SK-N-SH (cell line): ENCODE measurements around the gene DTNBP1. TPM values are rescaled to one million over a fixed set of nuclear protein-coding genes. Genes with fewer than 3 reads are reported as not detected.

Experiments used
- CTCF ChIA-PET: fragments of 300-600, 350-600 bp; formaldehyde crosslinking; extraction: SDS; loops from one replicate; lab custom pipeline; 2021; lab: Yijun Ruan, JAX
- POLR2A ChIA-PET: fragments of 350-600 bp; sonication (Branson Sonifier 250); formaldehyde crosslinking; extraction: SDS; loops from one replicate; lab custom pipeline; 2020; ENCODE audit warnings: antibody characterized with exemption, inconsistent platforms; lab: Yijun Ruan, JAX
- DNase-seq: peaks from one replicate; pipeline ENCODE4 v3.0.0; 2012
- H2AFZ ChIP-seq: fragments of 200-600 bp; sonication (generic); 2 replicates; pipeline ENCODE4 v1.8.1; 2016; ENCODE audit warnings: antibody characterized with exemption, mild to moderate bottlenecking, low read depth
- H3F3A ChIP-seq: fragments of 200-600 bp; sonication (generic); replicated peaks from 2 replicates; pipeline ENCODE3; 2016; ENCODE audit warnings: antibody characterized with exemption, mild to moderate bottlenecking; ENCODE audit not compliant: insufficient read depth
- H3K27ac ChIP-seq, 2 experiments: fragments of 200-500 bp in 1 of 2; fragments of 200-600 bp in 1 of 2; sonication (Bioruptor generic) in 1 of 2; sonication (generic), shearing (Covaris generic) in 1 of 2; 2 replicates each; pipeline versions ENCODE4 v1.5.1 to v1.6.1; 2014 to 2016; ENCODE audit warnings: low read depth in 2 of 2, inconsistent platforms in 1 of 2, low read length in 1 of 2, mild to moderate bottlenecking in 1 of 2, mixed read lengths in 1 of 2
- H3K27me3 ChIP-seq: fragments of 200-600 bp; sonication (generic), shearing (Covaris generic); 2 replicates; pipeline ENCODE4 v1.6.1; 2016; ENCODE audit warnings: mixed run types; ENCODE audit not compliant: insufficient read depth
- H3K36me3 ChIP-seq, 2 experiments: fragments of 200-500 bp in 1 of 2; fragments of 200-600 bp in 1 of 2; sonication (Bioruptor generic) in 1 of 2; sonication (generic) in 1 of 2; replicated peaks in 1 of 2; 2 replicates each; pipeline versions ENCODE3 to v1.5.1; 2014 to 2016; ENCODE audit warnings: low read length in 1 of 2, mild to moderate bottlenecking in 1 of 2; ENCODE audit not compliant: insufficient read depth in 2 of 2, control insufficient read depth in 1 of 2
- H3K4me1 ChIP-seq, 2 experiments: fragments of 200-500 bp in 1 of 2; fragments of 200-600 bp in 1 of 2; sonication (Bioruptor generic) in 1 of 2; sonication (generic), shearing (Covaris generic) in 1 of 2; 2 replicates each; pipeline versions ENCODE4 v1.5.1 to v1.6.1; 2014 to 2016; ENCODE audit warnings: low read depth in 1 of 2, low read length in 1 of 2, mixed run types in 1 of 2; ENCODE audit not compliant: insufficient read depth in 2 of 2, control insufficient read depth in 1 of 2
- H3K4me2 ChIP-seq: fragments of 200-600 bp; sonication (generic), shearing (Covaris generic); 2 replicates; pipeline ENCODE4 v1.6.1; 2017; ENCODE audit warnings: mixed run types
- H3K4me3 ChIP-seq, 2 experiments: fragments of 200-500 bp in 1 of 2; fragments of 200-600 bp in 1 of 2; sonication (Bioruptor generic) in 1 of 2; sonication (generic), shearing (Covaris generic) in 1 of 2; 2 replicates each; pipeline versions ENCODE4 v1.5.1 to v1.8.1; 2014 to 2016; ENCODE audit warnings: low read depth in 2 of 2, inconsistent platforms in 1 of 2, low read length in 1 of 2, mild to moderate bottlenecking in 1 of 2, mixed read lengths in 1 of 2, moderate library complexity in 1 of 2
- H3K79me2 ChIP-seq: fragments of 200-600 bp; sonication (generic); 2 replicates; pipeline ENCODE4 v1.8.1; 2017; ENCODE audit warnings: mild to moderate bottlenecking; ENCODE audit not compliant: insufficient read depth
- H3K9ac ChIP-seq: fragments of 200-600 bp; sonication (generic); 2 replicates; pipeline ENCODE4 v1.6.1; 2017; ENCODE audit warnings: mixed run types
- H3K9me2 ChIP-seq: fragments of 200-600 bp; sonication (generic); 2 replicates; pipeline ENCODE4 v1.6.1; 2017; ENCODE audit warnings: mixed run types
- H3K9me3 ChIP-seq: fragments of 200-600 bp; sonication (generic); 2 replicates; pipeline ENCODE4 v1.6.1; 2017; ENCODE audit warnings: mixed run types, mild to moderate bottlenecking, moderate library complexity
- H4K20me1 ChIP-seq: fragments of 200-600 bp; sonication (generic); 2 replicates; pipeline ENCODE4 v1.6.1; 2017; ENCODE audit warnings: mild to moderate bottlenecking, mixed run types; ENCODE audit not compliant: insufficient read depth
- ELF1 ChIP-seq: IDR thresholded peaks from 2 replicates; pipeline ENCODE4 v1.4.0; 2012
- EP300 ChIP-seq, 2 experiments: IDR thresholded peaks; 2 replicates each; pipeline versions ENCODE4 v1.4.0 to v1.6.1; 2012; ENCODE audit warnings: borderline replicate concordance in 1 of 2, low read depth in 1 of 2, low read length in 1 of 2
- EZH2phosphoT487 ChIP-seq: fragments of 200-600 bp; sonication (generic); IDR thresholded peaks from 2 replicates; pipeline ENCODE4 v1.6.1; 2017; ENCODE audit warnings: low read depth, mixed run types, mild to moderate bottlenecking, antibody characterized with exemption, moderate library complexity, borderline replicate concordance
- FOSL2 ChIP-seq: IDR thresholded peaks from 2 replicates; pipeline ENCODE4 v1.4.0; 2012; ENCODE audit warnings: low read depth, mild to moderate bottlenecking, moderate library complexity, borderline replicate concordance
- FOXJ3 ChIP-seq: sonication (generic); formaldehyde crosslinking; IDR thresholded peaks from 2 replicates; pipeline ENCODE4 v1.5.1; 2020; ENCODE audit warnings: mild to moderate bottlenecking, missing genetic modification reagents
- FOXM1 ChIP-seq: IDR thresholded peaks from 2 replicates; pipeline ENCODE4 v1.4.0; 2012; ENCODE audit warnings: low read depth, mild to moderate bottlenecking
- GATA2 ChIP-seq: sonication (generic); formaldehyde crosslinking; IDR thresholded peaks from 2 replicates; pipeline ENCODE4 v1.5.0; 2020; ENCODE audit warnings: mild to moderate bottlenecking, missing genetic modification reagents
- JUND ChIP-seq: IDR thresholded peaks from 2 replicates; pipeline ENCODE4 v1.4.0; 2012
- NFIC ChIP-seq: IDR thresholded peaks from 2 replicates; pipeline ENCODE4 v1.4.0; 2012; ENCODE audit warnings: borderline replicate concordance
- NRF1 ChIP-seq: IDR thresholded peaks from 2 replicates; pipeline ENCODE4 v1.6.1; 2012; ENCODE audit warnings: low read depth, mild to moderate bottlenecking, low read length
- POLR2AphosphoS5 ChIP-seq: IDR thresholded peaks from 2 replicates; pipeline ENCODE4 v1.6.1; 2012; ENCODE audit warnings: low read depth, low read length
- RAD21 ChIP-seq: IDR thresholded peaks from 2 replicates; pipeline ENCODE4 v1.6.1; 2012; ENCODE audit warnings: mild to moderate bottlenecking, low read length
- RCOR1 ChIP-seq: fragments of 150-350 bp; IDR thresholded peaks from 2 replicates; pipeline ENCODE4 v1.6.1; 2017; ENCODE audit warnings: antibody characterized with exemption, low read length
- RFX5 ChIP-seq: IDR thresholded peaks from 2 replicates; pipeline ENCODE4 v1.6.1; 2012; ENCODE audit warnings: mild to moderate bottlenecking, improper control_type of control experiment, low read length
- RXRA ChIP-seq: IDR thresholded peaks from 2 replicates; pipeline ENCODE4 v1.4.0; 2012; ENCODE audit warnings: low read depth, mild to moderate bottlenecking, borderline replicate concordance
- SIN3A ChIP-seq: IDR thresholded peaks from 2 replicates; pipeline ENCODE4 v1.6.1; 2012; ENCODE audit warnings: low read depth, mild to moderate bottlenecking, low read length, moderate library complexity, borderline replicate concordance
- SMC3 ChIP-seq: IDR thresholded peaks from 2 replicates; pipeline ENCODE4 v1.6.1; 2012; ENCODE audit warnings: low read depth, low read length, improper control_type of control experiment
- WGBS: methylation state at CpG from one replicate; pipeline ENCODE4 v1.1.6; 2017; ENCODE audit warnings: low lambda C conversion rate; 5-methylcytosine and 5-hydroxymethylcytosine counted together
- polyA plus RNA-seq, 3 experiments: library from polyadenylated mRNA; depleted of rRNA; stranded (reverse); fragments of >200 nt; gene quantifications; 2 replicates each; pipeline ENCODE4 v1.2.3, GENCODE V29; 2012
- TF ChIP-seq, protein P1 (sequence below): IDR thresholded peaks from 2 replicates; pipeline ENCODE4 v1.4.0; 2012; ENCODE audit warnings: low read depth

Gene DTNBP1
- polyA plus RNA-seq, 1 of the 3 experiments (the other 2 are of a cell fraction) = 19.7 TPM

- H3F3A ChIP-seq = no peaks in the 10 kb centered on the region
- no peak overlapping the region for H3K4me2 ChIP-seq
- H3K27ac ChIP-seq = no peak overlapping the region
- no peak for TF ChIP-seq RXRA
- TF ChIP-seq FOXM1 = no peak
- no peak for TF ChIP-seq RAD21
- no peak for TF ChIP-seq FOXJ3 (CRISPR knock-in tag)
- TF ChIP-seq NRF1 = no peak
- no peak for TF ChIP-seq JUND
- no peak for TF ChIP-seq GATA2 (CRISPR knock-in tag)
- no peak for TF ChIP-seq NFIC
- no peaks in the 10 kb centered on the region; the same call in 1 of the 2 replicates for H3K27me3 ChIP-seq
- H3K4me1 ChIP-seq = no peaks in the 10 kb centered on the region
- POLR2A ChIA-PET = no interaction called here
- no peaks in the 10 kb centered on the region for H3K9me2 ChIP-seq
- no peaks in the 10 kb centered on the region for H4K20me1 ChIP-seq
- no peak overlapping the region for H2AFZ ChIP-seq
- CTCF ChIA-PET = interaction anchor here (0.5 to 1.3 kb wide), 3 partner anchors 8 to 500 kb away, joined by 3 to 4 read pairs (median 3); no protein-coding TSS in a partner anchor
- no peak overlapping the region for H3K4me3 ChIP-seq
- H3K79me2 ChIP-seq = no peaks in the 10 kb centered on the region
- no peak for DNase-seq
- no peaks in the 10 kb centered on the region for H3K9me3 ChIP-seq
- H3K9ac ChIP-seq = no peak overlapping the region
- 24% methylated on average over 1 of the region's 1 CpG for WGBS
- no peaks in the 10 kb centered on the region for H3K36me3 ChIP-seq
These were observed 19.1 kb upstream of the DTNBP1 start for GRCh38 chr6:15681946-15682345.

DNA sequence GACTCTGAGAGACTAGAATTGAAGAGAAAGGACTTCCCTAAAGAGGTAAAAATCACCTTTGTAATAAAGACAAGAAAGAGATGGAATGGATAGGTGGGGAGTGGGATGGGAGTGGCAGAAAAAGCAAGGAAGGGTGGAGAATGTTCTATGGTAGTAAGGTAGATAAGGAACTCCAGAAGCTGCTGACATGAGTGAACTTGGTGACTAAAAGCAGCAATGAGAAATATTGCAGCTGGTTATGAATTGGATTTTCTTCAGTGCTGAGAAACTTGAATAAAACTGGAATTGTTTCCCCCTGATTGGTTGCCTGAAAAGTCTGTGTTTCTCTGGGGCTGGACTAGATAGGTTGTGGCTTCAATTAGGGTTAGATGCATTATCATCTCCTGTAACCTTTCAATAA lies 15.7 kb upstream of the DTNBP1 start:
- Histone ChIP-seq H3K79me2 (no peaks in the 10 kb centered on the region), H3K4me3 (no peak overlapping the region), H3K27ac (no peak overlapping the region), H3K27me3 (no peaks in the 10 kb centered on the region), H4K20me1 (no peaks in the 10 kb centered on the region), H3K4me2 (no peak overlapping the region), H3K9me3 (no peaks in the 10 kb centered on the region), H2AFZ (no peak overlapping the region), H3K9me2 (no peaks in the 10 kb centered on the region), H3F3A (no peaks in the 10 kb centered on the region), H3K4me1 (peaks cover 0 to 11% of the 10 kb centered on the region in 2 experiments; a peak in 2 of 4 replicates), H3K36me3 (no peaks in the 10 kb centered on the region), H3K9ac (no peak overlapping the region)
- no peak for DNase-seq
- ChIA-PET POLR2A (no interaction called here), CTCF (interaction anchor here (0.9 kb wide), 1 partner anchor 8 kb away, joined by 3 read pairs; no protein-coding TSS in a partner anchor)
- TF ChIP-seq EP300 (IDR thresholded peaks at IDR 0.05; ENCODE audit: borderline replicate concordance in 1 of 2, low read depth in 1 of 2, low read length in 1 of 2) (no peak), RCOR1 (no peak), NFIC (no peak), FOXJ3 (CRISPR knock-in tag) (no peak)

- ChIA-PET POLR2A (no interaction called here), CTCF (interaction anchor here (0.5 to 1.1 kb wide), 3 partner anchors 8 to 451 kb away, joined by 3 read pairs; partner anchors contain the start of genes DTNBP1 and MYLIP)
- TF ChIP-seq SIN3A (no peak), ELF1 (no peak), RFX5 (no peak), SMC3 (no peak), FOSL2 (no peak), POLR2AphosphoS5 (no peak), FOXJ3 (CRISPR knock-in tag) (no peak), EZH2phosphoT487 (no peak), NRF1 (no peak), RAD21 (no peak)
- TF ChIP-seq, protein P1, sequence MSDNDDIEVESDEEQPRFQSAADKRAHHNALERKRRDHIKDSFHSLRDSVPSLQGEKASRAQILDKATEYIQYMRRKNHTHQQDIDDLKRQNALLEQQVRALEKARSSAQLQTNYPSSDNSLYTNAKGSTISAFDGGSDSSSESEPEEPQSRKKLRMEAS = no peak
- no peak overlapping the region for H3K4me3 ChIP-seq
- no peaks in the 10 kb centered on the region for H3K9me2 ChIP-seq
- H4K20me1 ChIP-seq = no peaks in the 10 kb centered on the region
- no peak overlapping the region for H3K9ac ChIP-seq
- no peak overlapping the region for H3K27ac ChIP-seq
- 51% methylated on average over 6 of the region's 6 CpGs for WGBS
- no peak overlapping the region for H3K4me2 ChIP-seq
- no peaks in the 10 kb centered on the region for H3K79me2 ChIP-seq
- peaks cover 0 to 11% of the 10 kb centered on the region in 2 experiments; a peak in 2 of 4 replicates for H3K4me1 ChIP-seq
- H2AFZ ChIP-seq = no peak overlapping the region
- no peaks in the 10 kb centered on the region for H3K36me3 ChIP-seq
- no peak for DNase-seq
- H3K9me3 ChIP-seq = no peaks in the 10 kb centered on the region
- no peaks in the 10 kb centered on the region for H3F3A ChIP-seq
- H3K27me3 ChIP-seq = no peaks in the 10 kb centered on the region
These were observed 15.0 kb upstream of the DTNBP1 start for GRCh38 chr6:15677822-15678221.
